Liver (tissue), 9 donors: ENCODE measurements around the gene PFDN6. TPM values are rescaled to one million over a fixed set of nuclear protein-coding genes. Genes with fewer than 3 reads are reported as not detected.
A peak's percentile ranks its signal among the peaks of the same experiment; 100 is the strongest.

Experiments
- DNase-seq: peaks from one replicate; pipeline ENCODE4 v3.0.0-alpha.2; 2017; ENCODE audit warnings: low spot score
- H3K27ac ChIP-seq, 2 donors: one replicate each; pipeline ENCODE4 v1.7.0; 2013; ENCODE audit warnings: inconsistent platforms in 2 of 2, low read length in 2 of 2, control low read depth in 1 of 2, low read depth in 1 of 2, mild to moderate bottlenecking in 1 of 2
- H3K27me3 ChIP-seq, 4 donors: one replicate each; pipeline versions ENCODE4 v1.6.1 to v1.7.0; 2013; ENCODE audit warnings: low read length in 3 of 4, inconsistent platforms in 1 of 4, mild to moderate bottlenecking in 1 of 4, moderate library complexity in 1 of 4; ENCODE audit not compliant: control insufficient read depth in 4 of 4, insufficient read depth in 4 of 4
- H3K36me3 ChIP-seq, 4 donors: one replicate each; pipeline versions ENCODE4 v1.6.1 to v1.7.0; 2013; ENCODE audit warnings: low read length in 3 of 4, mild to moderate bottlenecking in 3 of 4, low read depth in 1 of 4, moderate library complexity in 1 of 4; ENCODE audit not compliant: control insufficient read depth in 4 of 4, insufficient read depth in 3 of 4
- H3K4me1 ChIP-seq, 4 donors: one replicate each; pipeline versions ENCODE4 v1.6.1 to v1.7.0; 2013; ENCODE audit warnings: low read length in 3 of 4, mild to moderate bottlenecking in 3 of 4, moderate library complexity in 1 of 4; ENCODE audit not compliant: control insufficient read depth in 4 of 4, insufficient read depth in 4 of 4
- H3K4me3 ChIP-seq, 3 donors: one replicate each; pipeline versions ENCODE4 v1.6.1 to v1.7.0; 2013; ENCODE audit warnings: low read length in 3 of 3, control low read depth in 1 of 3, low read depth in 1 of 3, mild to moderate bottlenecking in 1 of 3
- H3K9ac ChIP-seq, 2 donors: one replicate each; pipeline ENCODE4 v1.7.0; 2013; ENCODE audit warnings: low read length in 2 of 2, mild to moderate bottlenecking in 2 of 2, moderate library complexity in 2 of 2, control low read depth in 1 of 2, low read depth in 1 of 2
- H3K9me3 ChIP-seq, 4 donors: one replicate each; pipeline versions ENCODE4 v1.6.1 to v1.7.0; 2013; ENCODE audit warnings: low read length in 3 of 4; ENCODE audit not compliant: control insufficient read depth in 4 of 4
- CTCF ChIP-seq: fragments of 150-350 bp; IDR thresholded peaks from 2 replicates; pipeline ENCODE4 v1.5.1; 2017; ENCODE audit warnings: improper control_type of control experiment, low read depth, low read length; ENCODE audit not compliant: missing input control
- EGR1 ChIP-seq, 2 donors: IDR thresholded peaks; 2 replicates each; pipeline ENCODE4 v1.6.1; 2016 to 2018; ENCODE audit warnings: antibody characterized with exemption in 2 of 2, low read depth in 2 of 2
- FOXA1 ChIP-seq: IDR thresholded peaks from 2 replicates; pipeline ENCODE4 v1.6.1; 2016; ENCODE audit warnings: antibody characterized with exemption
- GABPA ChIP-seq, 2 donors: IDR thresholded peaks in 1 of 2; conservative IDR thresholded peaks in 1 of 2; 2 replicates each; pipeline ENCODE4 v1.6.1; 2016; ENCODE audit warnings: antibody characterized with exemption in 2 of 2, mild to moderate bottlenecking in 1 of 2, moderate library complexity in 1 of 2
- HNF4A ChIP-seq, 2 donors: conservative IDR thresholded peaks; 2 replicates each; pipeline ENCODE4 v1.6.1; 2016; ENCODE audit warnings: antibody characterized with exemption in 2 of 2, mild to moderate bottlenecking in 2 of 2
- HNF4G ChIP-seq: IDR thresholded peaks from 2 replicates; pipeline ENCODE4 v1.6.1; 2016; ENCODE audit warnings: antibody characterized with exemption
- JUND ChIP-seq, 2 donors: IDR thresholded peaks; 2 replicates each; pipeline ENCODE4 v1.6.1; 2016; ENCODE audit warnings: antibody characterized with exemption in 2 of 2
- MAX ChIP-seq: IDR thresholded peaks from 2 replicates; pipeline ENCODE4 v1.6.1; 2016; ENCODE audit warnings: antibody characterized with exemption
- REST ChIP-seq: IDR thresholded peaks from 2 replicates; pipeline ENCODE4 v1.6.1; 2016; ENCODE audit warnings: antibody characterized with exemption, mild to moderate bottlenecking
- RXRA ChIP-seq, 2 donors: IDR thresholded peaks; 2 replicates each; pipeline ENCODE4 v1.6.1; 2017 to 2018; ENCODE audit warnings: antibody characterized with exemption in 2 of 2, mild to moderate bottlenecking in 1 of 2
- TAF1 ChIP-seq: conservative IDR thresholded peaks from 2 replicates; pipeline ENCODE4 v1.6.1; 2016; ENCODE audit warnings: antibody characterized with exemption, mild to moderate bottlenecking
- YY1 ChIP-seq: IDR thresholded peaks from 2 replicates; pipeline ENCODE4 v1.6.1; 2016; ENCODE audit warnings: antibody characterized with exemption, mild to moderate bottlenecking
- WGBS: extraction: QIAGEN DNeasy Blood & Tissue Kit; methylation state at CpG from one replicate; pipeline ENCODE4 v1.1.7; 2013; 5-methylcytosine and 5-hydroxymethylcytosine counted together
- polyA plus RNA-seq, 2 donors: library from polyadenylated mRNA; stranded (reverse) in 1 of 2; unstranded in 1 of 2; fragments of 200-250 nt in 1 of 2; fragments of >200 nt in 1 of 2; fragmentation: Nextera tagmentation in 1 of 2; extraction: Ambion mirVana in 1 of 2; gene quantifications; one replicate each; pipeline versions ENCODE4 v1.2.1 to v1.2.3, GENCODE V29; 2013 to 2015
- total RNA-seq, 2 donors: library from RNA; depleted of rRNA; stranded (reverse); fragments of >200 nt; gene quantifications; one replicate each; pipeline ENCODE4 v1.2.3, GENCODE V29; 2014
- TF ChIP-seq, protein P1 (sequence below): IDR thresholded peaks from 2 replicates; pipeline ENCODE4 v1.6.1; 2016; ENCODE audit warnings: antibody characterized with exemption
- TF ChIP-seq, protein P2 (sequence below): IDR thresholded peaks from 2 replicates; pipeline ENCODE4 v1.6.1; 2016; ENCODE audit warnings: antibody characterized with exemption
- donor health status: healthy.
- donor health status: healthy.
- donor health status: healthy.
- donor health status: healthy.
- donor health status: healthy.

Gene PFDN6
- total and polyA plus RNA-seq, 4 donors, result 6.5 to 60.1 (median 17.4) TPM

- WGBS, result 18% methylated on average over 22 of the region's 22 CpGs
- peaks cover 9 to 51% (median 41%) of the 10 kb centered on the region in 4 donors for H3K4me1 ChIP-seq
- TF ChIP-seq CTCF, result no peak
- TF ChIP-seq FOXA1, result no peak
- TF ChIP-seq, protein P1, sequence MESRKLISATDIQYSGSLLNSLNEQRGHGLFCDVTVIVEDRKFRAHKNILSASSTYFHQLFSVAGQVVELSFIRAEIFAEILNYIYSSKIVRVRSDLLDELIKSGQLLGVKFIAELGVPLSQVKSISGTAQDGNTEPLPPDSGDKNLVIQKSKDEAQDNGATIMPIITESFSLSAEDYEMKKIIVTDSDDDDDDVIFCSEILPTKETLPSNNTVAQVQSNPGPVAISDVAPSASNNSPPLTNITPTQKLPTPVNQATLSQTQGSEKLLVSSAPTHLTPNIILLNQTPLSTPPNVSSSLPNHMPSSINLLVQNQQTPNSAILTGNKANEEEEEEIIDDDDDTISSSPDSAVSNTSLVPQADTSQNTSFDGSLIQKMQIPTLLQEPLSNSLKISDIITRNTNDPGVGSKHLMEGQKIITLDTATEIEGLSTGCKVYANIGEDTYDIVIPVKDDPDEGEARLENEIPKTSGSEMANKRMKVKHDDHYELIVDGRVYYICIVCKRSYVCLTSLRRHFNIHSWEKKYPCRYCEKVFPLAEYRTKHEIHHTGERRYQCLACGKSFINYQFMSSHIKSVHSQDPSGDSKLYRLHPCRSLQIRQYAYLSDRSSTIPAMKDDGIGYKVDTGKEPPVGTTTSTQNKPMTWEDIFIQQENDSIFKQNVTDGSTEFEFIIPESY, result no peak
- no peak for TF ChIP-seq HNF4G
- TF ChIP-seq RXRA (IDR thresholded peaks at IDR 0.05), result no peak
- TF ChIP-seq EGR1 (IDR thresholded peaks at IDR 0.05; ENCODE audit: low read depth in 2 of 2), result no peak
- no peak for TF ChIP-seq REST
- no peak for TF ChIP-seq HNF4A (conservative IDR thresholded peaks at IDR 0.05)
- TF ChIP-seq TAF1, result no peak
- no peak for TF ChIP-seq JUND (IDR thresholded peaks at IDR 0.05)
- TF ChIP-seq, protein P2, sequence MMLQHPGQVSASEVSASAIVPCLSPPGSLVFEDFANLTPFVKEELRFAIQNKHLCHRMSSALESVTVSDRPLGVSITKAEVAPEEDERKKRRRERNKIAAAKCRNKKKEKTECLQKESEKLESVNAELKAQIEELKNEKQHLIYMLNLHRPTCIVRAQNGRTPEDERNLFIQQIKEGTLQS, result no peak
- TF ChIP-seq MAX, result no peak
- TF ChIP-seq YY1, result no peak
- no peak for TF ChIP-seq GABPA (IDR thresholded peaks at IDR 0.05 in 1 of 2, conservative IDR thresholded peaks at IDR 0.05 in 1 of 2)
- peak overlapping the region; percentile 70 to 97 for H3K9ac ChIP-seq
- no peaks in the 10 kb centered on the region for H3K9me3 ChIP-seq
- DNase-seq, result no peak
- H3K27ac ChIP-seq, result peak overlapping the region; percentile 25 to 87
- peak overlapping the region; percentile 64 to 97 (median 79) for H3K4me3 ChIP-seq
- H3K36me3 ChIP-seq, result peaks cover 0 to 43% (median 26%) of the 10 kb centered on the region in 4 donors
- no peaks in the 10 kb centered on the region for H3K27me3 ChIP-seq
Measured at GRCh38 chr6:33272275-33273128, 16.9 kb upstream of the PFDN6 start.
